Lower leg skin (tissue), 4 donors: ENCODE data around the gene RAMAC. TPM values are rescaled to one million over a fixed set of nuclear protein-coding genes. Genes with fewer than 3 reads are reported as not detected.

ENCODE experiments used
- DNase-seq, 2 donors: peaks; one replicate each; pipeline ENCODE4 v3.0.0-alpha.2; 2019; ENCODE audit warnings: low spot score in 2 of 2
- H3K4me3 ChIP-seq: fragments of 200-600 bp; sonication (generic); 2 replicates; pipeline ENCODE4 v1.5.1; 2017; ENCODE audit warnings: mild to moderate bottlenecking, low read depth; ENCODE audit not compliant: poor library complexity, severe bottlenecking
- CTCF ChIP-seq, 3 donors: fragments of 450-650 bp; IDR thresholded peaks; one replicate each; pipeline ENCODE4 v1.5.1; 2016; ENCODE audit warnings: antibody characterized with exemption in 3 of 3, mild to moderate bottlenecking in 3 of 3, moderate library complexity in 2 of 3
- POLR2A ChIP-seq, 2 donors: fragments of 450-650 bp; IDR thresholded peaks; one replicate each; pipeline ENCODE4 v1.6.1; 2016 to 2017; ENCODE audit warnings: antibody characterized with exemption in 2 of 2, mild to moderate bottlenecking in 1 of 2, moderate library complexity in 1 of 2
- WGBS, 2 donors: methylation state at CpG; one replicate each; pipeline ENCODE4 v1.1.5; 2018; 5-methylcytosine and 5-hydroxymethylcytosine counted together
- intact Hi-C: fragments of 100-400 bp; cut with DNase I; formaldehyde crosslinking; loops from one replicate; pipeline ENCODE4 v1.15.0; 2023; ENCODE audit warnings: low total_unique reads
- total RNA-seq, 4 donors: library from RNA; depleted of rRNA; stranded (reverse); fragments of >200 nt; gene quantifications; one replicate each; pipeline ENCODE4 v1.1.0, GENCODE V29; 2016

Gene RAMAC
- total RNA-seq, 4 donors from 2014 or later = 26.5 to 32.1 (median 29.5) TPM

- WGBS, 2 donors = 1% methylated on average over 38 to 64 of the region's 64 CpGs
These were observed 25.5 kb downstream of the RAMAC start, which contains the start of gene C15orf40 for GRCh38 chr15:83011271-83012075. TSS of gene C15orf40 (minus strand) at chr15:83011639. CDS start at chr15:83011607, 32 bp downstream.

GRCh38 chr15:83012076-83012426, 26.0 kb downstream of the RAMAC start:
- TF ChIP-seq POLR2A (IDR thresholded peaks at IDR 0.05) = no peak
- no peak for TF ChIP-seq CTCF (IDR thresholded peaks at IDR 0.05)
- 32 to 38% methylated on average over 9 of the region's 9 CpGs for WGBS, 2 donors
- H3K4me3 ChIP-seq = peak overlapping the region; percentile 91
- intact Hi-C loops = no loop called here
- DNase-seq = no peak

More at GRCh38 chr15:83011271-83012075, 25.5 kb downstream of the RAMAC start, which contains the start of gene C15orf40:
- TF ChIP-seq CTCF (IDR thresholded peaks at IDR 0.05) = peak in 1 of 3 donors; percentile 49
- TF ChIP-seq POLR2A (IDR thresholded peaks at IDR 0.05) = peak in 1 of 2 donors; percentile 53
- DNase-seq = peak; percentile 83 to 96
- intact Hi-C loops = no loop called here
- peak within 1 kb of the TSS; percentile 91 for H3K4me3 ChIP-seq

- DNase-seq = peak in 1 of 2 donors; percentile 46
- intact Hi-C loops = no loop called here
- H3K4me3 ChIP-seq = no peak overlapping the region
- TF ChIP-seq CTCF (IDR thresholded peaks at IDR 0.05) = no peak
- no peak for TF ChIP-seq POLR2A (IDR thresholded peaks at IDR 0.05)
- 91 to 96% methylated on average over 6 of the region's 6 CpGs for WGBS, 2 donors
These were observed 26.6 kb downstream of the RAMAC start for GRCh38 chr15:83012636-83013035.

- TF ChIP-seq CTCF (IDR thresholded peaks at IDR 0.05) (no peak), POLR2A (IDR thresholded peaks at IDR 0.05) (no peak)
- H3K4me3 ChIP-seq = no peak overlapping the region
- whole genome bisulfite sequencing, 2 donors = 64 to 69% methylated on average over 5 of the region's 5 CpGs
- intact Hi-C loops = no loop called here
- no peak for DNase-seq
These were observed 28.2 kb downstream of the RAMAC start for GRCh38 chr15:83014205-83014653.

- 75 to 90% methylated on average over 4 of the region's 4 CpGs for WGBS, 2 donors
- no peak for DNase-seq
- H3K4me3 ChIP-seq = no peak overlapping the region
- intact Hi-C loops = no loop called here
- no peak for TF ChIP-seq POLR2A (IDR thresholded peaks at IDR 0.05)
- TF ChIP-seq CTCF (IDR thresholded peaks at IDR 0.05) = no peak
These were observed 29.4 kb downstream of the RAMAC start for GRCh38 chr15:83015361-83015760.
